GM15510 (cell line): Measurements from ENCODE around the gene RGSL1.
A peak's percentile ranks its signal among the peaks of the same experiment; 100 is the strongest.

Experiments used
- POLR2A ChIP-seq: IDR thresholded peaks from 3 replicates; pipeline ENCODE4 v1.6.1; 2011; ENCODE audit warnings: borderline replicate concordance; ENCODE audit not compliant: insufficient read length; ENCODE audit errors: extremely low read depth

RGSL1 gene

DNA sequence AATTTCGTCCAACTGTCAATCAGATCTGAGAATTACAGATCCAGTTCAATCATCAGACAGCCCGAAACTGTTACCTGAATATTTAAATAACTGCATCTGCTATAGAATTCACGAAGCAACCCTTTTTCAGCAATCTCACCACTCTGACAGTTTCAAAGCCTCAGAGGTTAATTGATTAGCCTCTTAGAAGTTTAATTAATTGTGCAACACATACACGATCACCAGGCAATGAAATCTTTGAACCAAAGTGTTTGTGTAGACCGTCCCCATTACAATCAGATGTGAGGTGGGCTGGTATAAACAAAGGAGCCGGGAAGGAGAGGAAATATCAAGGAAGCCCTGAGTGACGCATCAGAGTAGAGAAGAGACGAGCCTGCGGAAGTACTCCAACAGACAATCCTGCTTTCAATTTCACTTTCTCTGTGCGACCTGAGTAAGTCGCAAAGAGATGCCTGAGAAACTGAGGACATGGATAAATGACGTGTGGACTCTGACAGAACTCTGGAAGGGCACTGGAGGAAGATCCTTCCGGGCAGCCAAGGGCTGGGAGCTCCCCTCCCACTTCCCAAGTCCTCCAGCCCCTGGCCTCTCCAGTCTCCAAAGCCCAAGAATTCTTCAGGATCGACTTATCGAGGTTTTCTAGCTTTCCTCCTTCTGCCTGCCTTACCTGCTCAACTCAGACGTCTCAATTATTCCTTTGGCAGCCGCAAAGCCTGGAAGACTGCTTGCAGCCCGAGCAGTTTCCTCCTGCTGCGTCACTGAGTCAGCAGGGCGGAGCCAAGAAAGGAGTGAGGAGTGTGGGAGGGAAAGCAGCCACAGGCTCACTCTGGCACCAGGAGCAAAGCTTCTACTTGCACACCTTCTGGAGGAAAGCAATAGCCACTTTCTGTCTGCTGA, 138.8 kb downstream of the RGSL1 start, which contains the start of gene RNASEL:
RNASEL (minus strand) TSS at position 757 of the 897 bp plus-strand sequence. CDS start 2,450 bp downstream, outside the sequence.
- peak; percentile 38 for TF ChIP-seq POLR2A

DNA sequence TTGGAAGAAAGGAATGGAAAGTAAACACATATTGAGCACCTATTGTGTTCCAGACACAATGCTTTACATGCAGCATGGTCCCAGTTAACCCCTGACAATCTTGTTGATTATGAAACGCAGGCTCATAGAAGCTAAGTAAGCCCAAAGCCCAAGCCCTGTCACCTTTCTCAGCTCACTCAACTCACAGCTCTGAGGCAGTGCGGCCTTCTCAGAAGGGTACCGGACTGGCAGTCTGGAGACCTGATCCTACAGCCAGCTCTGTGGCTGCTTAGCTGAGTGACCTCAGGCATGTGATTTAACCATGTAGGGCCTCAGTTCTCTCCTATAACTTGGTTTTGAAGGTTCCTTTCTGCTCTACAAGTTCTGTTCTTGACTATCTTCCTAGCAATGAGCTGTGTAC, 139.6 kb downstream of the RGSL1 start:
- TF ChIP-seq POLR2A, result no peak

DNA sequence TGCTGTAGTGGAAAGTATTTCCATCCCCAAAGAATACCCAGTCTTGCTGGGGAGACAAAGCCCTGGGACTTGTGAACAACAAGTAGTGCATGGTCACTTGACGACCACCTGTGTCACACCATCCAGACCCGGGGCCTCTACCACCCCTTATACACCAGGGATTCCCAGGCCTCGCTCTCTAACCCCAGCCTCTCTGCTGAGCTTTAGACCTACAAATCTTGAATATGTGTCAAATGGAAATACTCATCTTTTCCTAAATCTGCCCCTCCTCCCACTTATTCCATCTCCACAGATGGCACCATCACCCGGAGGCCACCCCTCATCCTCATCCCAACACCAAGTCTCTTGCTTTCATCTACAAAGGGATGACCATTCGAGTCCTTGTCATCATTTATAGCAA, 140.0 kb downstream of the RGSL1 start:
- no peak for TF ChIP-seq POLR2A

- no peak for TF ChIP-seq POLR2A
Observed at GRCh38 chr1:182595641-182596240, 145.8 kb downstream of the RGSL1 start.

DNA sequence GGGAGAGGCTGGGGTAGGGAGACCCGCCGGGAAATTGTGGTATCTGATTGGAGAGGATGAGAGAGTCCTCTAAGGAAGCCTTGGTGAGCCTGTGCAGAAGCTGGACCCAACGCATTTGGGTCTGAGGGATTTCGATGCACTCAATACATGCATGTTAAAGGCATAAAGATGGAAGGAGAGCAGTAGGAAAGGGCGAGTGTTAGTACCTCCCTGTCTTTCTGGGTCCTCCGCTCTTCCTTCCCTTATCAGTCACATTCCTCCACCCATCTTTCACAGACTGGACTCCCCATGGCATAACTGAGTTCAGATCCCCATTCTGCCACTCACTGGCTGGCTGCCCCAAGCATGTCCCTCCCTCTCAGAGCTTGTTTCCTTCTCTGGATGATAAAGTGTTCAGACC, 147.0 kb downstream of the RGSL1 start:
- TF ChIP-seq POLR2A, result no peak

DNA sequence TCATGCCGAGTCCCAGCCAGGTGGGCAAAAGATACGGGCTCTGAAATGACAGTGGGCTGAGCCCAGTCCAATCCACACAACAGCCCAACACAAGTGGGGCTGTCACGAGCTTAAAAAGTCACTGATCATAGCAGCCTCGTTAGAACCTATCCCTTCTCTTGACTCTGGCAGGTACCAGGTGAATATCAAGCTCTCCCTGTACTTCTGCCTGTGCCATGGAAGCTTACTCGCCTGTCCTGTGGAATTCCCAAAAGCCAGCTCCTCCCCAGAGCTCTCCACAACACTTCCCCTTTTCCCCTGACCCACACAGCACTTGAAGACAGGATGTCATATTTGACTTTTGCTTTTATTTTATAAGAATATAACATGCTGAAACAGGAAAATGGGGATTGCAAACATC, 148.3 kb downstream of the RGSL1 start:
- TF ChIP-seq POLR2A, result no peak

GRCh38 chr1:182599339-182599738, 149.4 kb downstream of the RGSL1 start:
- no peak for TF ChIP-seq POLR2A

- TF ChIP-seq POLR2A, result no peak
Observed at GRCh38 chr1:182600036-182600713, 150.2 kb downstream of the RGSL1 start.

- no peak for TF ChIP-seq POLR2A
Observed at GRCh38 chr1:182600745-182601415, 150.9 kb downstream of the RGSL1 start.

DNA sequence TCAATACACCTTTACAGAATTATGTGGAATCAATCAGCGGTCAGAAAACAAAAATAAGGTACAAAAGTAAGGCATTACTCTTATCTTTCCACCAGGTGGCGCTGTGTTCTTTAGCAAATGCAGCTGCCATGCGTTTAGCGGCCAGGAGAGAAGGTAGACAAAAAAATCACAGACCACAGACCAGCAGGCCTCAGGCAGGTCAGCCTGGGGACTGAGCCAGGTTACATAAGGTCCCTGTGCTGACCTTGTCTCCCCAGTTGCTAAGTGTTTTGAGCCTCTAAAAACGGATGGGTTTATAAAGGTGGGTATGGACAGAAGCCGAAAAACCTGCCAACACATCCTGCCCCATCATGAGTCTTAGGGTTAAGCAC, 151.5 kb downstream of the RGSL1 start:
- no peak for TF ChIP-seq POLR2A

GRCh38 chr1:182601913-182602312, 152.0 kb downstream of the RGSL1 start:
- TF ChIP-seq POLR2A, result no peak

DNA sequence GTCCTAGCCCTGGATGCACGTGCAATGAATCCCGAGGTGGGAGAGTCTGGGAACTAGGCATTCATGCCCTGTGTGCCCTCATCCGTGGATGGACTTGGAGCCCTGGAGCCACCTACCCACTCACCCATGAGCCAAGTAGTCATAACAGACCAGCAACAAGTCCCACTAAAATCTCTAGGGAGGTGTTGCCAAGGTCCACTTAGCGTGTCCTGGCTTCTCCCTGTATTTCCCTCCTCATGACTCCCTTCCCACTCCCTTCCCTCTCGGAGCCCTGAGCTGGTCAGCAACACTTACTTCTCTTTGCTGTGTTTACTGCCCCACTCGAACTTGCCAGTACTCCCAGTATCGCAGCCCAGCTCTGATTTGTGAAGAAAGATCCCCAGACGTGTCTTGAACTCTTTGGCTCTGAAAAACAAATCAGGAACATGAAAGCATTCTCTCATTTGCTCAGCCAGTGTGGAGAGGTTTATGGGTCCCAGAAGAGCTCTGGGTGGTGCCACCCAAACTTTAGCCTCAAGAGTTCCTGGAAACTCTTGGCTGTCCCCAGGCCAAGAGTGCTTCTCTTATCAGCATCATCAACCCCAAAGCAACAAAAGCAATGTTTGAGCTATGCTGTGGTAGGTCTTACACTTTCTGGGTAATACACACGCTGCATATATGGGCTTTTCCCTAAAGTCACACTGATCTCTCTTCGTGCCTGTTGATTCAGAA, 153.1 kb downstream of the RGSL1 start:
- TF ChIP-seq POLR2A, result no peak

DNA sequence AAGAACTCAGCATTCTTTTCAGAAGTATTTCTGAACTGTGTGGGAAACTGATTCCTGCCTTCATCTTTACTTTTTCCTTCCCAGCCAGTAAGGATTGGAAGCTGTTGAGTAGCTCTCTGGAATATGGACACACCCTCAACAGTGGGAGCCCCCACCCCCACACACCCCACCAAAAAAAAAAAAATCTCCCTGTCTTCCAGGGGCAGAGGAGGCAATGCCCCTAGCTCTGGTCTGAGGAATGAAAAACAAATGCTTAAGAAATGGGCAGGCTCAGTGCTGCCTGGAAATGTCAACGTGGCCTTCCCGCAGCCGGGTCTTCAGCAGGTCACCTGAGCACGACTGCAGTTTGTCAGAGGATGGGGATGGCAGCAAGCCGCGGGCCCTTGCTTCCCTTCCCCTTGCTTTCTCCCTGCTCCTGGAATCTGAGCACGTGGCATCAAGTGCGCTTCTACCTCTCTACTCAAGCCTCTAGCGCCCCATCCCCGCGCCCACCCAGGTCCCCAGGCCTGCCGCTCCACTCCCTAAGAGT, 153.8 kb downstream of the RGSL1 start:
- no peak for TF ChIP-seq POLR2A
